Gastrocnemius medialis (tissue), 4 donors: ENCODE measurements around the gene BMI1. TPM values are rescaled to one million over a fixed set of nuclear protein-coding genes. Genes with fewer than 3 reads are reported as not detected.

ENCODE experiments used
- ATAC-seq, 2 donors: fragments of 150-250 bp; one replicate each; pipeline ENCODE4 v1.9.1; 2016
- DNase-seq, 2 donors: peaks; one replicate each; pipeline ENCODE4 v3.0.0-alpha.2; 2019
- H3K27ac ChIP-seq, 4 donors: fragments of 200-600 bp; sonication (generic); 1 replicate in 1 of 4; 2 replicates in 3 of 4; pipeline ENCODE4 v1.5.1; 2016 to 2018; ENCODE audit warnings: mild to moderate bottlenecking in 2 of 4, moderate library complexity in 1 of 4
- H3K27me3 ChIP-seq, 3 donors: fragments of 200-600 bp; sonication (generic) in 2 of 3; 1 replicate in 1 of 3; 2 replicates in 2 of 3; pipeline versions ENCODE4 v1.5.1 to v1.6.0; 2016 to 2019; ENCODE audit warnings: mild to moderate bottlenecking in 1 of 3, moderate library complexity in 1 of 3
- H3K36me3 ChIP-seq, 2 donors: fragments of 200-600 bp; sonication (generic) in 1 of 2; one replicate each; pipeline ENCODE4 v1.5.1; 2017 to 2018
- H3K4me1 ChIP-seq, 2 donors: fragments of 200-600 bp; sonication (generic) in 1 of 2; one replicate each; pipeline ENCODE4 v1.5.1; 2016 to 2017; ENCODE audit warnings: mild to moderate bottlenecking in 2 of 2
- H3K4me3 ChIP-seq, 4 donors: fragments of 200-600 bp; sonication (generic) in 3 of 4; 1 replicate in 1 of 4; 2 replicates in 3 of 4; pipeline ENCODE4 v1.5.1; 2016 to 2019; ENCODE audit warnings: mild to moderate bottlenecking in 2 of 4
- H3K9me3 ChIP-seq, 3 donors: fragments of 200-600 bp; sonication (generic) in 2 of 3; 1 replicate in 1 of 3; 2 replicates in 2 of 3; pipeline ENCODE4 v1.5.1; 2016 to 2019
- CTCF ChIP-seq, 5 experiments: fragments of 450-650 bp in 3 of 5; fragments of 200-600 bp in 2 of 5; sonication (generic) in 2 of 5; IDR thresholded peaks in 4 of 5; conservative IDR thresholded peaks in 1 of 5; 1 replicate in 4 of 5; 2 replicates in 1 of 5; pipeline ENCODE4 v1.5.1; 2016 to 2019; ENCODE audit warnings: antibody characterized with exemption in 5 of 5, mild to moderate bottlenecking in 3 of 5, moderate library complexity in 3 of 5
- POLR2A ChIP-seq, 2 donors: fragments of 450-650 bp; IDR thresholded peaks; one replicate each; pipeline ENCODE4 v1.6.1; 2017; ENCODE audit warnings: antibody characterized with exemption in 2 of 2, mild to moderate bottlenecking in 2 of 2, moderate library complexity in 2 of 2
- in situ Hi-C, 4 donors: fragments of 200-750 bp; cut with MboI; loops; one replicate each; pipeline versions ENCODE4 v1.15.0 to v1.8.0; 2017; ENCODE audit warnings: low sequenced_read_pairs in 4 of 4
- intact Hi-C: fragments of 100-400 bp; cut with DNase I; formaldehyde crosslinking; loops from one replicate; pipeline ENCODE4 v1.15.1; 2023; ENCODE audit warnings: low total_unique reads
- total RNA-seq, 4 donors: library from RNA; depleted of rRNA; stranded (reverse); fragments of >200 nt; gene quantifications; one replicate each; pipeline versions ENCODE4 v1.1.0 to v1.2.3, GENCODE V29; 2016

BMI1 gene
- total RNA-seq, 4 donors from 2014 or later, result 22.4 to 68.4 (median 57.6) TPM

DNA sequence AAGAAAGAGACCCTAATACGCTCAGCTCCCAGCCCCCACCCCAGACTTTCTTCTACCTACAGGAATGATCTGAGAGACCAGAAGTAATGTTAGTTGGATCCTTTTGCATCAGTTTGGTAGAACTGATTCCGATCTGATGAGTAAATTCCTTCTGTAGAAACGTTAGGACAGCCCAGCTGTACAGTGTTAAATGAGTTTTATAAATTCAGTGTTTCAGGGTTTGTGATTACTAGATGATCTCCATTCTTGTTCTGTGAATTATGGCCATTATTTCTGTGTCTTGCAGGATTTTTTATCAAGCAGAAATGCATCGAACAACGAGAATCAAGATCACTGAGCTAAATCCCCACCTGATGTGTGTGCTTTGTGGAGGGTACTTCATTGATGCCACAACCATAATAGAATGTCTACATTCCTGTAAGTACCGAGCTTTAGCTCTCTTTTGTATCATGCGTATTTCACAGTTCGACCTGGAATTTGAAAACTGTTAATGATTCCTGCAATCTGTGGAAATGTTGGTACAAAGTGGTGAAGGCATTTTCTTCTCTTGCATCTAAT lies 5.3 kb downstream of the BMI1 start:
- H3K4me3 ChIP-seq, result peak overlapping the region; percentile 57 to 64 (median 64)
- in situ Hi-C loops (loop anchor here in 1 of 4 donors (10.0 kb wide), 1 partner anchor 801 kb away; the partner anchor contains the start of gene SKIDA1), intact Hi-C loops (loop anchor here (10.0 kb wide), 3 partner anchors 241 to 1109 kb away; partner anchors contain the start of genes OTUD1 and PIP4K2A)
- H3K27ac ChIP-seq, result peak overlapping the region; percentile 43 to 67 (median 60)
- no peaks in the 10 kb centered on the region for H3K9me3 ChIP-seq
- peaks cover 10 to 25% (median 23%) of the 10 kb centered on the region in 3 donors for H3K27me3 ChIP-seq
- no peak for TF ChIP-seq POLR2A (IDR thresholded peaks at IDR 0.05)
- no peak for TF ChIP-seq CTCF (IDR thresholded peaks at IDR 0.05 in 4 of 5, conservative IDR thresholded peaks at IDR 0.05 in 1 of 5)
- DNase-seq (no peak), ATAC-seq (no peak)
- peaks cover 28 to 36% of the 10 kb centered on the region in 2 donors for H3K4me1 ChIP-seq
- peaks cover 0 to 42% of the 10 kb centered on the region in 2 donors for H3K36me3 ChIP-seq

DNA sequence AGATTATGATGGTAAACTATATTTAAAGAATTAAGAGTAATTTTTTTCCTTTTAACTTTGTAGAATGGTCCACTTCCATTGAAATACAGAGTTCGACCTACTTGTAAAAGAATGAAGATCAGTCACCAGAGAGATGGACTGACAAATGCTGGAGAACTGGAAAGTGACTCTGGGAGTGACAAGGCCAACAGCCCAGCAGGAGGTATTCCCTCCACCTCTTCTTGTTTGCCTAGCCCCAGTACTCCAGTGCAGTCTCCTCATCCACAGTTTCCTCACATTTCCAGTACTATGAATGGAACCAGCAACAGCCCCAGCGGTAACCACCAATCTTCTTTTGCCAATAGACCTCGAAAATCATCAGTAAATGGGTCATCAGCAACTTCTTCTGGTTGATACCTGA lies 8.3 kb downstream of the BMI1 start:
- no peak overlapping the region for H3K27ac ChIP-seq
- peaks cover 12 to 16% of the 10 kb centered on the region in 2 donors for H3K4me1 ChIP-seq
- intact Hi-C loops (loop anchor here (10.0 kb wide), 3 partner anchors 244 to 1106 kb away; partner anchors contain the start of genes OTUD1 and PIP4K2A), in situ Hi-C loops (loop anchor here in 1 of 4 donors (10.0 kb wide), 1 partner anchor 804 kb away; the partner anchor contains the start of gene SKIDA1)
- no peak overlapping the region for H3K4me3 ChIP-seq
- peaks cover 8 to 25% (median 20%) of the 10 kb centered on the region in 3 donors for H3K27me3 ChIP-seq
- no peak for ATAC-seq
- DNase-seq, result no peak
- H3K9me3 ChIP-seq, result no peaks in the 10 kb centered on the region
- peaks cover 0 to 42% of the 10 kb centered on the region in 2 donors for H3K36me3 ChIP-seq
- TF ChIP-seq POLR2A (IDR thresholded peaks at IDR 0.05) (no peak), CTCF (IDR thresholded peaks at IDR 0.05 in 4 of 5, conservative IDR thresholded peaks at IDR 0.05 in 1 of 5) (no peak)

GRCh38 chr10:22332116-22332692 lies 11.3 kb downstream of the BMI1 start:
- no peak for TF ChIP-seq POLR2A (IDR thresholded peaks at IDR 0.05)
- TF ChIP-seq CTCF (IDR thresholded peaks at IDR 0.05 in 4 of 5, conservative IDR thresholded peaks at IDR 0.05 in 1 of 5), result no peak
- Histone ChIP-seq H3K36me3 (peaks cover 0 to 32% of the 10 kb centered on the region in 2 donors), H3K27me3 (peaks cover 38 to 46% (median 40%) of the 10 kb centered on the region in 3 donors), H3K4me3 (no peak overlapping the region), H3K27ac (no peak overlapping the region), H3K4me1 (peaks cover 18 to 22% of the 10 kb centered on the region in 2 donors), H3K9me3 (no peaks in the 10 kb centered on the region)
- in situ Hi-C loops (no loop called here), intact Hi-C loops (no loop called here)
- ATAC-seq, result no peak
- no peak for DNase-seq

- DNase-seq, result no peak
- H3K9me3 ChIP-seq, result no peaks in the 10 kb centered on the region
- H3K36me3 ChIP-seq, result peaks cover 0 to 21% of the 10 kb centered on the region in 2 donors
- H3K27me3 ChIP-seq, result peaks cover 50 to 58% (median 52%) of the 10 kb centered on the region in 3 donors
- H3K27ac ChIP-seq, result no peak overlapping the region
- intact Hi-C loops (no loop called here), in situ Hi-C loops (no loop called here)
- H3K4me1 ChIP-seq, result peaks cover 18 to 22% of the 10 kb centered on the region in 2 donors
- H3K4me3 ChIP-seq, result no peak overlapping the region
- TF ChIP-seq CTCF (IDR thresholded peaks at IDR 0.05 in 4 of 5, conservative IDR thresholded peaks at IDR 0.05 in 1 of 5) (no peak), POLR2A (IDR thresholded peaks at IDR 0.05) (no peak)
- ATAC-seq, result no peak
Observed at GRCh38 chr10:22333167-22333974, 12.5 kb downstream of the BMI1 start.
